Stimulated activated CD8-positive, alpha-beta memory T cell treated with anti-CD3 and anti-CD28 coated beads, Interleukin-7, amount 100 ng/mL, for 1 hour (primary cell): ENCODE measurements around the gene DOCK8.

Experiments
- DNase-seq, 2 donors: peaks; one replicate each; pipeline ENCODE4 v3.0.0-alpha.2; 2020; ENCODE audit warnings: low read depth in 2 of 2

DOCK8 gene

GRCh38 chr9:306907-307306 is 92.2 kb downstream of the DOCK8 start:
- DNase-seq, result peak in 1 of 2 donors; percentile 20

DNA sequence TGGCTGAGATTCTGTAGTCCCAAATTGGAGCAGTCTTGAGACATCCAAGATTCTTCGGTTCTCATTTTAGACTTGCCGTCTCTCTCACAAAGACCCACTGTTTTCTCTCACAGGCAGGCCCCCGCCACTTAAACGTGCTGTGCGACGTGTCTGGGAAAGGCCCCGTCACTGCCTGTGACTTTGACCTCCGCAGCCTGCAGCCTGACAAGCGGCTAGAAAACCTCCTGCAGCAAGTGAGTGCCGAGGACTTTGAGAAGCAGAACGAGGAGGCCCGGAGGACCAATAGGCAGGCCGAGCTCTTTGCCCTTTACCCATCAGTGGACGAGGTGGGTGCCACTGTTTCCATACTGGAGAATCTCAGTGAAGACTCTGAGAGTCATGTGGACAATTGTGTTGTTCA is 97.2 kb downstream of the DOCK8 start:
- no peak for DNase-seq

- no peak for DNase-seq
Measured at GRCh38 chr9:312596-313320, 98.1 kb downstream of the DOCK8 start.

GRCh38 chr9:316382-316965 is 101.8 kb downstream of the DOCK8 start:
- no peak for DNase-seq

GRCh38 chr9:318646-319045 is 104.0 kb downstream of the DOCK8 start:
- DNase-seq, result no peak

GRCh38 chr9:324971-325370 is 110.3 kb downstream of the DOCK8 start:
- no peak for DNase-seq

GRCh38 chr9:326667-327066 is 112.0 kb downstream of the DOCK8 start:
- no peak for DNase-seq

DNA sequence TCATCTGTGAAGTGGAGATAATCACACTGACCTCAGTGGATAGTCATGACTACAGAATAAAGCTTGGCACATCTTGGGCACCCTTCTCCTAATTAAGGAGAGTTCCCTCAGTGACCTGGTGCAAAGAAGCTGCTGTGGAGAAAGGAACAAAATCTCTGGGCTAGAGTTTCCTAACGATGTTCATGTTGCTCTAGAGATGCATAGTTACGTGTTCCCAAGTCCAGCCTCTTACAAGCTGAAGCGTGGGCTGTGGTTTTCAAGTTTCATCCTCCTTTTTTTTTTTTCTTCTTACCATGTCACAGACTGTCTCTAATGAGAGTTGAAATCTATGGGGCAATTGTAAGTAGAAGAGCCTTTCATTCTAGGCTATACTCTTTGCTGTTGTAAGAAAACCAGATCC is 113.8 kb downstream of the DOCK8 start:
- no peak for DNase-seq

DNA sequence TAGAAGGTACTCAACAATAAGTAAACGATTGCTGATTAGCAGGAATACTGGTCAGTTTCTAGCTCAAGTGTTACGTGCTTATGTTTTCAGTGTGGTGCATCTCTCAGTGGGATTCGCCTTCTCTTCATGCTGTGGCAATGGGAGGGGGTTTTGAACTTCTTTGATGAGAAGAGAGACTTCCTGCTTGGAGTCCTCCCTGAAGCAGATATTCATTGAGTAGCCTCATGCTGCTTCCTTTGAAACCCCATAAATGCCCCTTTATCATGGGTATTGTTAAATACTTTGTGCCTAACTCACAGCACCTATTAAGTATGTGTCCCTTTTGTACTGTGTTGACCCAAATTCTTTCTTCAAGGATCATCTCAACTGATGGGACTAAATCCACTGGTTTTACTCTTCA is 116.5 kb downstream of the DOCK8 start:
- no peak for DNase-seq

- DNase-seq, result no peak
Measured at GRCh38 chr9:335373-335772, 120.7 kb downstream of the DOCK8 start.

- DNase-seq, result no peak
Measured at GRCh38 chr9:336039-336438, 121.4 kb downstream of the DOCK8 start.

DNA sequence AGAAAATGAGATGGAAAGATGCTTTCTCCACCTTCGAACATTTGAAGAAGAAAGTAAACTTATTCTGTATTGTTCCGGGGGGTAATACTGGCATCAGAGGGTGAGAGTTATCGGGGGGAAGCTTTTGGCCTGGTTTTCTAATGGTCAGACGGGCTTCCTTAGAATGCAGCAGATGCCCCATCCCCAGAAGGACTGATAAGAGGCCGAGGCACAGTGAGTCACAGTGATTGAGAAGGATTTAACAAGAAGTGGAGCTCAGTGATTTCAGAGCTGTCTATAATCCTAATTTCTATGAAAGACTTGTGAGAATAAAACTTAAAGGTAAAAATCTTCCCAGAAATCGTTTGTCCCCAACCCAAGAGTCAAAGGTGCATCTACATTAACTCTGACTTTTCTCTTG is 123.9 kb downstream of the DOCK8 start:
- DNase-seq, result no peak

DNA sequence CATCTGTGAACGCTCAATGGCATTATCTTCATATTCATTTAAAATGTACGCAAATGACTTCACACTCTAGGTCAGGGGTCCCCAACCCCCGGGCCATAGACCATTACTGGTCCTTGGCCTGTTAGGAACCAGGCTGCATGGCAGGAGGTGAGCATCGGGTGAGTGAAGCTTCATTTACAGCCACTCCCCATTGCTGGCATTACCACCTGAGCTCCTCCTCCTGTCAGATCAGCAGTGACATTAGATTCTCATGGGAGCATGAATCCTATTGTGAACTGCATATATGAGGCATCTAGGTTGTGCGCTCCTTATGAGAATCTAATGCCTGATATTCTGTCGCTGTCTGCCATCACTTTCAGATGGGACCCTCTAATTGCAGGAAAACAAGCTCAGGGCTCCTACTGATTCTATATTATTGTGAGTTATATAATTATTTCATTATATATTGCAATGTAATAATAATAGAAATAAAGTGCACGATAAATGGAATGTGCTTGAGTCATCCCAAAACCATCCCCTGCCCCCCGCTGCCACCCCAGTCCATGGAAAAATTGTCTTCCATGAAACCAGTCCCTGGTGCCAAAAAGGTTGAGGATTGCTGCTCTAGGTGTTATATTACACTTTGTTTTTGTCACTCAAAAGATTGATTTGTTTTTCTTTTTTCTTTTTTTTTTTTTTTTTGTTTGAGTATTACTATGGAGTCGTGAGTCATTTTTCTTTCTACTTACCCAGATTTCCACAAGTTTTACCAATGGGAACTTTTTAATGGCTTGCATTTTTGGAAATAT is 127.2 kb downstream of the DOCK8 start:
- no peak for DNase-seq

DNA sequence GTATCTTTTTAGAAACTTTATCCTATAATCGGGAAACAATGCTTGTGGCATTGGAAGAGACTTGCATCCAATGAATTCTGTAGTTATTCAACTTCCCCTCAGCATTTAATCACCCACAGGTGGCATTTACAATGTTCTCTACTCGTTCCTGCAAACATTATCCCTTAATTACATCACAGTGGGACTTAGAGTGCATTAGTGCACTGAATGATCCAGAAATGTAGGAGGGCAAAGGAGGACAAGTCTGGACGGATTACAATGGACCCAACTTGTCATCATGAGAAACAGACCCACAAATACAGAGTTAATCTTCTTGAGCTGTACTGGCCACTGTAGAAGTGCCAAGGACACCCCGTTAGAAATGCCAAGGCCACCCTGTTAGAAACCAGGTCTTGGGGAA is 129.1 kb downstream of the DOCK8 start:
- no peak for DNase-seq

GRCh38 chr9:346111-346571 is 131.5 kb downstream of the DOCK8 start:
- DNase-seq, result no peak

GRCh38 chr9:347667-348292 is 133.1 kb downstream of the DOCK8 start:
- DNase-seq, result no peak

GRCh38 chr9:350384-350783 is 135.7 kb downstream of the DOCK8 start:
- no peak for DNase-seq

GRCh38 chr9:351916-352315 is 137.3 kb downstream of the DOCK8 start:
- no peak for DNase-seq

DNA sequence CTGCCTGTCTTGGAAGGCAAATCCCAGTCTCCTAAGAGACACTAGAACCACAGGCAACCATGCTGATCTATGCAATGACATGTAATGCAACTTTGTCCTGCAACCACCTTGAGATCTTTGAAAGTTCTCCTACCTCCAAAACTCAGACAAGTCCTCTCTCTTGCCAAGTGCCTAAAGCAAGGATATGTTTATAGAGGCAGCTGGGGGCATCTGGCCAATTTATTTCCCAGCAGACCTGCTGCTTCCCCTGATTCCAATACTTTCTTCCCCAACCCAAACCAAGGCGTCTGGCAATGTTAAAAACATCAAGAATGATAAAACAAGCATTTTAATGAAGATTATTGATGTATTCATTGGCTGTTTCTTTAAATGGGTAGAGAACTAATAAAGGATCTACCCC is 138.4 kb downstream of the DOCK8 start:
- DNase-seq, result no peak

- DNase-seq, result no peak
Measured at GRCh38 chr9:354453-354852, 139.8 kb downstream of the DOCK8 start.

DNA sequence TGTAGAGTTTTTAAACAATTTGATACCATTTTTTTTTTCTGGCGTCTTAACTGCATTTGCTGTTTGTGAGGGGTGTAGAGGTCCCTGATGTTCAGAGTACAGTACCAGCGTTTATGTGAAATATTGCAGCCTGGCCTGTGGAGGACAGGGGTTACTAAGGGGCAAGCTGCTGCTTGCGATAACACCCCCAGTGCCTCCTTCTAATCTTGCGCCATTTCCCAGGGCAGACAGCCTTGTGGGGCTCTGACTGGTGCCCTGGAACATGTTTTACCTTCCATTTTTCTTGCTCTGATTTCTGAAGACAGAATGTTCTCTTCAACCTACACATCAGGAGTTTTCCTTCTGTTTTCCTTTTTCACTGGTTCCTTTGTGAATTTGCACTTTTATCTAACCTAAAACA is 142.9 kb downstream of the DOCK8 start:
- no peak for DNase-seq

DNA sequence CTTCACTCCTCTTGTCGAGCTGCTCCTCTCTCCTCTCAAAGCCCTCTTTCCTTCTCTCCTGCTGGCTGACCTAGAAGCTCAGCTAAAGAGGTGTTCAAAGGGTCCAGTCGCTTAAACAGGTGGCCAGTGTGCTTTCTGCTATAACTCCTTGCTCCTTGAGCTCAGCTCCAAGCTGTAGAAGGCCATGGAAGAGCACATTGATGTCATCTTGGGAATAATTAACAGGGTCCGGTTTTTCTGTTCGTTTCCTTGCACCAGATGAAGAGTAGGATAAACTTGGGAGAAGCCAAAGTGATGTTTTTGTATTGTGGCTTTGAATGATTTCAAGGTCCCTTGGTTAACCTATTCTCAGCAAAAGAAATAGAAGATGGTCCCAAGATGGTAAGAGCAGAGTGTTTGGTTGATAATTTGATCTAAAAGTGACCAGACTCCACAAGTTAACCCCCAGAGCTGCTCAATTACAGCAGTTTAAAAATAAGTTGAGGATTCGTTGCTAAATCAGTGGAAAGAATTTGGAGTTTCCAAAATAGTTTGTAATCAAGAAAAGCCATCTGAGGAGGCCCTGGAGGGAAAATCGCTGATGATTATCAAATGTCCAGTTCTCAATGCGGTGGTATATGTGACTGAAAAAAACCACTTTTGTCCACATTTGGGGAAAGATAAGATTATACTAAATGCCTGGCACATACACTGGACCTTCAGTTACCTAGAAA is 148.1 kb downstream of the DOCK8 start:
- DNase-seq, result no peak
